ENCODE data around the gene RPTOR. TPM values are rescaled to one million over a fixed set of nuclear protein-coding genes. Genes with fewer than 3 reads are reported as not detected.

RPTOR gene
- total RNA-seq, 2 experiments from 2014 or later: 32.4 to 35.4 TPM

- H3K4me3 Mint-ChIP-seq: peak overlapping the region; percentile 64
- peaks cover 37% of the 10 kb centered on the region for H3K36me3 Mint-ChIP-seq (ENCODE audit: low read depth)
- peaks cover 51% of the 10 kb centered on the region for H3K4me1 Mint-ChIP-seq (ENCODE audit: low read depth)
- no peaks in the 10 kb centered on the region for H3K27me3 Mint-ChIP-seq (ENCODE audit: low read depth)
- DNase-seq: peak; percentile 85
- H3K27ac Mint-ChIP-seq: peak overlapping the region; percentile 96
- CTCF ChIA-PET: interaction anchor here (1.0 to 1.3 kb wide), 4 partner anchors 9 to 195 kb away, joined by 3 to 5 read pairs (median 3); no protein-coding TSS in a partner anchor
- H3K9me3 Mint-ChIP-seq: no peaks in the 10 kb centered on the region
- intact Hi-C loops (cut with micrococcal nuclease): loop anchor here (1.0 kb wide), 6 partner anchors 14 to 212 kb away; no protein-coding TSS in a partner anchor
Measured at GRCh38 chr17:80876950-80877728, 332.5 kb downstream of the RPTOR start.

GRCh38 chr17:80877729-80878303 lies 333.2 kb downstream of the RPTOR start:
- DNase-seq: no peak
- Mint-ChIP-seq H3K4me1 (ENCODE audit: low read depth) (peaks cover 46% of the 10 kb centered on the region), H3K36me3 (ENCODE audit: low read depth) (peaks cover 39% of the 10 kb centered on the region)

GRCh38 chr17:80878876-80879722 lies 334.5 kb downstream of the RPTOR start:
- Mint-ChIP-seq H3K4me3 (no peak overlapping the region), H3K27ac (peak overlapping the region; percentile 85), H3K36me3 (ENCODE audit: low read depth) (peaks cover 40% of the 10 kb centered on the region), H3K4me1 (ENCODE audit: low read depth) (peaks cover 34% of the 10 kb centered on the region), H3K27me3 (ENCODE audit: low read depth) (no peaks in the 10 kb centered on the region), H3K9me3 (no peaks in the 10 kb centered on the region)
- DNase-seq: no peak
- intact Hi-C loops (cut with micrococcal nuclease): no loop called here
- CTCF ChIA-PET: no interaction called here

More at GRCh38 chr17:80877729-80878303, 333.2 kb downstream of the RPTOR start:
- peak overlapping the region; percentile 96 for H3K27ac Mint-ChIP-seq
- H3K4me3 Mint-ChIP-seq: peak overlapping the region; percentile 37
- CTCF ChIA-PET: interaction anchor here (1.0 to 1.3 kb wide), 4 partner anchors 9 to 195 kb away, joined by 3 to 5 read pairs (median 3); no protein-coding TSS in a partner anchor
- no peaks in the 10 kb centered on the region for H3K27me3 Mint-ChIP-seq (ENCODE audit: low read depth)
- intact Hi-C loops (cut with micrococcal nuclease): loop anchor here (1.0 kb wide), 6 partner anchors 13 to 213 kb away; no protein-coding TSS in a partner anchor
- H3K9me3 Mint-ChIP-seq: no peaks in the 10 kb centered on the region

GRCh38 chr17:80879723-80880647 lies 335.3 kb downstream of the RPTOR start:
- Mint-ChIP-seq H3K36me3 (ENCODE audit: low read depth) (peaks cover 35% of the 10 kb centered on the region), H3K4me3 (no peak overlapping the region), H3K9me3 (no peaks in the 10 kb centered on the region), H3K27me3 (ENCODE audit: low read depth) (no peaks in the 10 kb centered on the region), H3K4me1 (ENCODE audit: low read depth) (peaks cover 31% of the 10 kb centered on the region), H3K27ac (peak overlapping the region; percentile 85)
- CTCF ChIA-PET: interaction anchor here (0.6 kb wide), 1 partner anchor 14 kb away, joined by 5 read pairs; no protein-coding TSS in a partner anchor
- intact Hi-C loops (cut with micrococcal nuclease): no loop called here
- peak; percentile 59 for DNase-seq

- intact Hi-C loops (cut with micrococcal nuclease): no loop called here
- DNase-seq: no peak
- CTCF ChIA-PET: interaction anchor here (0.6 to 1.1 kb wide), 2 partner anchors 13 to 305 kb away, joined by 3 to 5 read pairs; no protein-coding TSS in a partner anchor
- no peaks in the 10 kb centered on the region for H3K27me3 Mint-ChIP-seq (ENCODE audit: low read depth)
- H3K4me3 Mint-ChIP-seq: no peak overlapping the region
- H3K36me3 Mint-ChIP-seq (ENCODE audit: low read depth): peaks cover 37% of the 10 kb centered on the region
- H3K27ac Mint-ChIP-seq: no peak overlapping the region
- peaks cover 31% of the 10 kb centered on the region for H3K4me1 Mint-ChIP-seq (ENCODE audit: low read depth)
- H3K9me3 Mint-ChIP-seq: no peaks in the 10 kb centered on the region
Measured at GRCh38 chr17:80880648-80880985, 336.0 kb downstream of the RPTOR start.

- no peak for DNase-seq
- H3K4me3 Mint-ChIP-seq: no peak overlapping the region
- no peak overlapping the region for H3K27ac Mint-ChIP-seq
- H3K4me1 Mint-ChIP-seq (ENCODE audit: low read depth): peaks cover 31% of the 10 kb centered on the region
- no peaks in the 10 kb centered on the region for H3K9me3 Mint-ChIP-seq
- no peaks in the 10 kb centered on the region for H3K27me3 Mint-ChIP-seq (ENCODE audit: low read depth)
- intact Hi-C loops (cut with micrococcal nuclease): no loop called here
- CTCF ChIA-PET: interaction anchor here (0.6 to 1.1 kb wide), 2 partner anchors 9 to 306 kb away, joined by 3 read pairs; no protein-coding TSS in a partner anchor
- peaks cover 44% of the 10 kb centered on the region for H3K36me3 Mint-ChIP-seq (ENCODE audit: low read depth)
Measured at GRCh38 chr17:80881306-80881705, 336.7 kb downstream of the RPTOR start.

- DNase-seq: no peak
- Mint-ChIP-seq H3K4me3 (no peak overlapping the region), H3K36me3 (ENCODE audit: low read depth) (peaks cover 40% of the 10 kb centered on the region), H3K9me3 (no peaks in the 10 kb centered on the region), H3K4me1 (ENCODE audit: low read depth) (peaks cover 24% of the 10 kb centered on the region), H3K27me3 (ENCODE audit: low read depth) (no peaks in the 10 kb centered on the region), H3K27ac (no peak overlapping the region)
- CTCF ChIA-PET: interaction anchor here (0.5 kb wide), 1 partner anchor 28 kb away, joined by 3 read pairs; no protein-coding TSS in a partner anchor
- intact Hi-C loops (cut with micrococcal nuclease): no loop called here
Measured at GRCh38 chr17:80882323-80882722, 337.7 kb downstream of the RPTOR start.

GRCh38 chr17:80882926-80883685 lies 338.5 kb downstream of the RPTOR start:
- Mint-ChIP-seq H3K27me3 (ENCODE audit: low read depth) (no peaks in the 10 kb centered on the region), H3K4me1 (ENCODE audit: low read depth) (peaks cover 16% of the 10 kb centered on the region), H3K4me3 (no peak overlapping the region), H3K27ac (no peak overlapping the region), H3K9me3 (no peaks in the 10 kb centered on the region), H3K36me3 (ENCODE audit: low read depth) (peaks cover 38% of the 10 kb centered on the region)
- CTCF ChIA-PET: no interaction called here
- DNase-seq: no peak
- intact Hi-C loops (cut with micrococcal nuclease): no loop called here

- Mint-ChIP-seq H3K27me3 (ENCODE audit: low read depth) (no peaks in the 10 kb centered on the region), H3K27ac (no peak overlapping the region), H3K4me3 (no peak overlapping the region), H3K4me1 (ENCODE audit: low read depth) (peaks cover 15% of the 10 kb centered on the region), H3K9me3 (no peaks in the 10 kb centered on the region), H3K36me3 (ENCODE audit: low read depth) (peaks cover 42% of the 10 kb centered on the region)
- DNase-seq: no peak
- intact Hi-C loops (cut with micrococcal nuclease): no loop called here
- CTCF ChIA-PET: no interaction called here
Measured at GRCh38 chr17:80883831-80884735, 339.4 kb downstream of the RPTOR start.

- peaks cover 14% of the 10 kb centered on the region for H3K4me1 Mint-ChIP-seq (ENCODE audit: low read depth)
- CTCF ChIA-PET: no interaction called here
- no peaks in the 10 kb centered on the region for H3K9me3 Mint-ChIP-seq
- H3K27ac Mint-ChIP-seq: no peak overlapping the region
- no peak for DNase-seq
- no peaks in the 10 kb centered on the region for H3K27me3 Mint-ChIP-seq (ENCODE audit: low read depth)
- intact Hi-C loops (cut with micrococcal nuclease): no loop called here
- no peak overlapping the region for H3K4me3 Mint-ChIP-seq
- H3K36me3 Mint-ChIP-seq (ENCODE audit: low read depth): peaks cover 42% of the 10 kb centered on the region
Measured at GRCh38 chr17:80884811-80885210, 340.2 kb downstream of the RPTOR start.

Data from activated naive CD4-positive, alpha-beta T cell treated with anti-CD3 and anti-CD28 coated beads for 36 hours (primary cell).